ENCODE measurements around the gene RAG1.

GRCh38 chr11:36596880-36597279 lies 29.1 kb downstream of the RAG1 start:
- TF ChIP-seq EP300 (IDR thresholded peaks at IDR 0.05) = no peak
- TF ChIP-seq CTCF (IDR thresholded peaks at IDR 0.05) = no peak
- no peak for TF ChIP-seq NR3C1 (IDR thresholded peaks at IDR 0.05)
- no peak for TF ChIP-seq JUN (IDR thresholded peaks at IDR 0.05)
- TF ChIP-seq ZFP36 (IDR thresholded peaks at IDR 0.05; ENCODE audit: borderline replicate concordance, partially characterized antibody) = no peak
- TF ChIP-seq ESRRA (IDR thresholded peaks at IDR 0.05; ENCODE audit: borderline replicate concordance, low read length) = no peak
- TF ChIP-seq POLR2A (IDR thresholded peaks at IDR 0.05; ENCODE audit: low read length) = no peak
- no peak for TF ChIP-seq ZNF302 (CRISPR knock-in tag; IDR thresholded peaks at IDR 0.05)
- no peak for TF ChIP-seq KDM5A (IDR thresholded peaks at IDR 0.05)
- TF ChIP-seq HMGXB4 (CRISPR knock-in tag; IDR thresholded peaks at IDR 0.05; ENCODE audit: borderline replicate concordance) = no peak
